A673 (cell line): Measurements from ENCODE around the gene RITA1. TPM values are rescaled to one million over a fixed set of nuclear protein-coding genes. Genes with fewer than 3 reads are reported as not detected.

Source experiments
- BruUV-seq: library from RNA; stranded (reverse); fragments of 400-500 nt; replicated peaks from 2 replicates; lab custom pipeline; 2021; lab: Mats Ljungman, UMichigan
- CTCF ChIA-PET: fragments of 300-600 bp; sonication (Branson Sonifier 250); formaldehyde crosslinking; loops from one replicate; lab custom pipeline; 2022; ENCODE audit warnings: antibody characterized with exemption; lab: Charles Lee
- POLR2A ChIA-PET: fragments of 300-600 bp; sonication (Branson Sonifier 250); formaldehyde crosslinking; loops from one replicate; lab custom pipeline; 2022; ENCODE audit warnings: antibody characterized with exemption; ENCODE audit not compliant: low non-redundant PET; lab: Charles Lee
- DNase-seq: peaks from one replicate; pipeline ENCODE4 v3.0.0-alpha.2; 2015; ENCODE audit warnings: low spot score
- H3K27ac ChIP-seq: fragments of 200-600 bp; sonication (generic); 2 replicates; pipeline ENCODE4 v1.5.1; 2016; ENCODE audit warnings: mixed run types, low read depth, mild to moderate bottlenecking, mixed read lengths, antibody characterized with exemption, low read length; ENCODE audit not compliant: poor library complexity, severe bottlenecking
- H3K27me3 ChIP-seq: fragments of 200-600 bp; sonication (generic); replicated peaks from 2 replicates; pipeline ENCODE4 v1.6.1; 2017; ENCODE audit warnings: mixed run types, low read depth, mild to moderate bottlenecking, mixed read lengths, antibody characterized with exemption, low read length; ENCODE audit not compliant: insufficient read depth, poor library complexity
- H3K36me3 ChIP-seq: fragments of 200-600 bp; sonication (generic); 2 replicates; pipeline ENCODE4 v1.6.1; 2016; ENCODE audit warnings: mixed run types, mild to moderate bottlenecking, mixed read lengths, antibody characterized with exemption, low read length; ENCODE audit not compliant: insufficient read depth, poor library complexity, severe bottlenecking
- H3K4me1 ChIP-seq: fragments of 200-600 bp; sonication (generic); 2 replicates; pipeline ENCODE4 v1.6.1; 2017; ENCODE audit warnings: mixed run types, mild to moderate bottlenecking, mixed read lengths, antibody characterized with exemption, low read length; ENCODE audit not compliant: insufficient read depth, poor library complexity, severe bottlenecking
- H3K4me3 ChIP-seq: fragments of 200-600 bp; sonication (generic); 2 replicates; pipeline ENCODE4 v1.5.1; 2016; ENCODE audit warnings: low read depth, mixed run types, mild to moderate bottlenecking, mixed read lengths, low read length; ENCODE audit not compliant: poor library complexity, severe bottlenecking
- H3K9me3 ChIP-seq: fragments of 200-600 bp; sonication (generic); 2 replicates; pipeline ENCODE4 v1.6.1; 2016; ENCODE audit warnings: mixed run types, low read depth, mild to moderate bottlenecking, mixed read lengths, antibody characterized with exemption, low read length; ENCODE audit not compliant: poor library complexity, severe bottlenecking
- EZH2 ChIP-seq: fragments of 200-600 bp; sonication (generic); IDR thresholded peaks from 2 replicates; pipeline ENCODE4 v1.6.1; 2017; ENCODE audit warnings: borderline replicate concordance, low read depth, mild to moderate bottlenecking, mixed read lengths, antibody characterized with exemption, low read length; ENCODE audit not compliant: poor library complexity, severe bottlenecking
- intact Hi-C: fragments of 100-400 bp; cut with micrococcal nuclease; formaldehyde crosslinking; loops from one replicate; pipeline ENCODE4 v1.10.0; 2022; ENCODE audit not compliant: unreplicated experiment
- total RNA-seq: library from RNA; stranded (reverse); gene quantifications from 2 replicates; pipeline ENCODE4 v1.2.3, GENCODE V29; 2021
- TF ChIP-seq, protein P1 (sequence below): fragments of 300-800, 200-600 bp; sonication (generic); conservative IDR thresholded peaks from 2 replicates; pipeline ENCODE4 v1.5.1; 2017; ENCODE audit warnings: low read depth, mild to moderate bottlenecking, antibody characterized with exemption, low read length, moderate library complexity, mixed read lengths

The RITA1 gene
- total RNA-seq, 1 experiment from 2014 or later, result 22.3 TPM

DNA sequence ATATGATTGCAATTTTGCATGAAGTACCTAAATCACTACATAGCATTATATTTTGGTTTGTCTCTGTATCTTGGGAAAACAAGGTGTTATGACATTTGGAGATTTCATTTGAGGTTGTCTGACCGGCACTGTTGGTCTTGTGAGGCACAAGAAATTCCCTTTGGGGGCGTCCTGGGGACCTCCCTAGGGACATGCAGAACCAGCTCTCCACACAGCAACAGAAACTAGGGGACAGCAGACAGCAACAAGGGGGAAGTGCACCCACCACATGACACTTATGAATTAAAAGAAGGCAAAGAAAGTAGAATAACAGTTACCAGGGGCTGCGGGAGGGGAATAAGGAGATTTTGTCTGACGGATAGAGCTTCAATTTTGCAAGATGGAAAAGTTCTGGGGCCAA is 14.6 kb upstream of the RITA1 start:
- H3K27me3 ChIP-seq, result no peaks in the 10 kb centered on the region
- intact Hi-C loops, result no loop called here
- no peak for TF ChIP-seq EZH2
- BruUV-seq, result no TSS peak
- H3K36me3 ChIP-seq, result peaks cover 61% of the 10 kb centered on the region
- H3K4me1 ChIP-seq, result no peaks in the 10 kb centered on the region
- no peak overlapping the region for H3K4me3 ChIP-seq
- no peak overlapping the region for H3K27ac ChIP-seq
- H3K9me3 ChIP-seq, result no peaks in the 10 kb centered on the region
- DNase-seq, result no peak
- ChIA-PET POLR2A (no interaction called here), CTCF (no interaction called here)

- ChIA-PET CTCF (no interaction called here), POLR2A (no interaction called here)
- no peaks in the 10 kb centered on the region for H3K27me3 ChIP-seq
- TF ChIP-seq EZH2, result no peak
- H3K27ac ChIP-seq, result no peak overlapping the region
- H3K4me1 ChIP-seq, result no peaks in the 10 kb centered on the region
- intact Hi-C loops, result no loop called here
- no TSS peak for BruUV-seq
- peaks cover 61% of the 10 kb centered on the region for H3K36me3 ChIP-seq
- no peak overlapping the region for H3K4me3 ChIP-seq
- no peak for DNase-seq
- H3K9me3 ChIP-seq, result no peaks in the 10 kb centered on the region
Observed at GRCh38 chr12:113171543-113171942, 14.0 kb upstream of the RITA1 start.

GRCh38 chr12:113172185-113172584 is 13.3 kb upstream of the RITA1 start:
- Histone ChIP-seq H3K27ac (no peak overlapping the region), H3K9me3 (no peaks in the 10 kb centered on the region), H3K36me3 (peaks cover 67% of the 10 kb centered on the region), H3K27me3 (no peaks in the 10 kb centered on the region), H3K4me1 (no peaks in the 10 kb centered on the region), H3K4me3 (no peak overlapping the region)
- no peak for DNase-seq
- CTCF ChIA-PET, result no interaction called here
- BruUV-seq, result no TSS peak
- TF ChIP-seq, protein P1, sequence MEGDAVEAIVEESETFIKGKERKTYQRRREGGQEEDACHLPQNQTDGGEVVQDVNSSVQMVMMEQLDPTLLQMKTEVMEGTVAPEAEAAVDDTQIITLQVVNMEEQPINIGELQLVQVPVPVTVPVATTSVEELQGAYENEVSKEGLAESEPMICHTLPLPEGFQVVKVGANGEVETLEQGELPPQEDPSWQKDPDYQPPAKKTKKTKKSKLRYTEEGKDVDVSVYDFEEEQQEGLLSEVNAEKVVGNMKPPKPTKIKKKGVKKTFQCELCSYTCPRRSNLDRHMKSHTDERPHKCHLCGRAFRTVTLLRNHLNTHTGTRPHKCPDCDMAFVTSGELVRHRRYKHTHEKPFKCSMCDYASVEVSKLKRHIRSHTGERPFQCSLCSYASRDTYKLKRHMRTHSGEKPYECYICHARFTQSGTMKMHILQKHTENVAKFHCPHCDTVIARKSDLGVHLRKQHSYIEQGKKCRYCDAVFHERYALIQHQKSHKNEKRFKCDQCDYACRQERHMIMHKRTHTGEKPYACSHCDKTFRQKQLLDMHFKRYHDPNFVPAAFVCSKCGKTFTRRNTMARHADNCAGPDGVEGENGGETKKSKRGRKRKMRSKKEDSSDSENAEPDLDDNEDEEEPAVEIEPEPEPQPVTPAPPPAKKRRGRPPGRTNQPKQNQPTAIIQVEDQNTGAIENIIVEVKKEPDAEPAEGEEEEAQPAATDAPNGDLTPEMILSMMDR, result no peak
- TF ChIP-seq EZH2, result no peak
- intact Hi-C loops, result no loop called here
- POLR2A ChIA-PET, result no interaction called here

GRCh38 chr12:113173081-113173698 is 12.3 kb upstream of the RITA1 start:
- POLR2A ChIA-PET, result no interaction called here
- DNase-seq, result no peak
- intact Hi-C loops, result no loop called here
- no TSS peak for BruUV-seq
- Histone ChIP-seq H3K4me1 (no peaks in the 10 kb centered on the region), H3K9me3 (no peaks in the 10 kb centered on the region), H3K27me3 (no peaks in the 10 kb centered on the region), H3K36me3 (peaks cover 77% of the 10 kb centered on the region), H3K4me3 (no peak overlapping the region), H3K27ac (no peak overlapping the region)
- no peak for TF ChIP-seq EZH2
- TF ChIP-seq, protein P1, result no peak
- CTCF ChIA-PET, result interaction anchor here (1.9 kb wide), 1 partner anchor 12 kb away, joined by 6 read pairs; no protein-coding TSS in a partner anchor
